ENCODE measurements around the gene GPR183.
A peak's percentile ranks its signal among the peaks of the same experiment; 100 is the strongest.

GPR183 gene

GRCh38 chr13:99258210-99258860 is 48.9 kb downstream of the GPR183 start, which contains the start of gene GPR18:
Gene GPR18 (minus strand): TSS chr13:99258379. CDS start chr13:99255872, 2,507 bp downstream.
- POLR2A ChIA-PET = no interaction called here
- Histone ChIP-seq H3K9me3 (ENCODE audit: control insufficient read depth, insufficient read depth, low read depth, low read length) (no peaks in the 10 kb centered on the region), H3K36me3 (ENCODE audit: control insufficient read depth in 2 of 2, insufficient read depth in 1 of 2, low read length in 2 of 2) (peaks cover 0 to 11% of the 10 kb centered on the region in 2 experiments; a peak in 1 of 3 replicates), H3K4me1 (ENCODE audit: control insufficient read depth, insufficient read depth, low read length) (no peaks in the 10 kb centered on the region), H3K4me3 (ENCODE audit: low read depth, low read length) (no peak within 1 kb of the TSS), H3K27ac (ENCODE audit: extremely low read depth, low read depth, low read length) (no peak within 1 kb of the TSS)
- CTCF ChIA-PET = interaction anchor here (0.6 to 1.4 kb wide), 3 partner anchors 12 to 82 kb away, joined by 3 to 6 read pairs (median 3); no protein-coding TSS in a partner anchor
- TF ChIP-seq ZNF843 (tag by site-specific recombination; IDR thresholded peaks at IDR 0.05) = no peak
- TF ChIP-seq SP7 (tag by site-specific recombination; IDR thresholded peaks at IDR 0.05) = 0 out of 2 replicates have a peak, but pooled peaks have one; percentile 33

GRCh38 chr13:99257291-99257690 is 49.9 kb downstream of the GPR183 start:
- Histone ChIP-seq H3K9me3 (ENCODE audit: control insufficient read depth, insufficient read depth, low read depth, low read length) (no peaks in the 10 kb centered on the region), H3K4me3 (ENCODE audit: low read depth, low read length) (no peak overlapping the region), H3K36me3 (ENCODE audit: control insufficient read depth in 2 of 2, insufficient read depth in 1 of 2, low read length in 2 of 2) (peaks cover 0 to 11% of the 10 kb centered on the region in 2 experiments; a peak in 1 of 3 replicates), H3K4me1 (ENCODE audit: control insufficient read depth, insufficient read depth, low read length) (no peaks in the 10 kb centered on the region), H3K27ac (ENCODE audit: extremely low read depth, low read depth, low read length) (no peak overlapping the region)
- no peak for TF ChIP-seq FEZF1 (tag by site-specific recombination; IDR thresholded peaks at IDR 0.05)
- no peak for TF ChIP-seq ZBTB1 (tag by site-specific recombination; IDR thresholded peaks at IDR 0.05)
- TF ChIP-seq, protein P1, sequence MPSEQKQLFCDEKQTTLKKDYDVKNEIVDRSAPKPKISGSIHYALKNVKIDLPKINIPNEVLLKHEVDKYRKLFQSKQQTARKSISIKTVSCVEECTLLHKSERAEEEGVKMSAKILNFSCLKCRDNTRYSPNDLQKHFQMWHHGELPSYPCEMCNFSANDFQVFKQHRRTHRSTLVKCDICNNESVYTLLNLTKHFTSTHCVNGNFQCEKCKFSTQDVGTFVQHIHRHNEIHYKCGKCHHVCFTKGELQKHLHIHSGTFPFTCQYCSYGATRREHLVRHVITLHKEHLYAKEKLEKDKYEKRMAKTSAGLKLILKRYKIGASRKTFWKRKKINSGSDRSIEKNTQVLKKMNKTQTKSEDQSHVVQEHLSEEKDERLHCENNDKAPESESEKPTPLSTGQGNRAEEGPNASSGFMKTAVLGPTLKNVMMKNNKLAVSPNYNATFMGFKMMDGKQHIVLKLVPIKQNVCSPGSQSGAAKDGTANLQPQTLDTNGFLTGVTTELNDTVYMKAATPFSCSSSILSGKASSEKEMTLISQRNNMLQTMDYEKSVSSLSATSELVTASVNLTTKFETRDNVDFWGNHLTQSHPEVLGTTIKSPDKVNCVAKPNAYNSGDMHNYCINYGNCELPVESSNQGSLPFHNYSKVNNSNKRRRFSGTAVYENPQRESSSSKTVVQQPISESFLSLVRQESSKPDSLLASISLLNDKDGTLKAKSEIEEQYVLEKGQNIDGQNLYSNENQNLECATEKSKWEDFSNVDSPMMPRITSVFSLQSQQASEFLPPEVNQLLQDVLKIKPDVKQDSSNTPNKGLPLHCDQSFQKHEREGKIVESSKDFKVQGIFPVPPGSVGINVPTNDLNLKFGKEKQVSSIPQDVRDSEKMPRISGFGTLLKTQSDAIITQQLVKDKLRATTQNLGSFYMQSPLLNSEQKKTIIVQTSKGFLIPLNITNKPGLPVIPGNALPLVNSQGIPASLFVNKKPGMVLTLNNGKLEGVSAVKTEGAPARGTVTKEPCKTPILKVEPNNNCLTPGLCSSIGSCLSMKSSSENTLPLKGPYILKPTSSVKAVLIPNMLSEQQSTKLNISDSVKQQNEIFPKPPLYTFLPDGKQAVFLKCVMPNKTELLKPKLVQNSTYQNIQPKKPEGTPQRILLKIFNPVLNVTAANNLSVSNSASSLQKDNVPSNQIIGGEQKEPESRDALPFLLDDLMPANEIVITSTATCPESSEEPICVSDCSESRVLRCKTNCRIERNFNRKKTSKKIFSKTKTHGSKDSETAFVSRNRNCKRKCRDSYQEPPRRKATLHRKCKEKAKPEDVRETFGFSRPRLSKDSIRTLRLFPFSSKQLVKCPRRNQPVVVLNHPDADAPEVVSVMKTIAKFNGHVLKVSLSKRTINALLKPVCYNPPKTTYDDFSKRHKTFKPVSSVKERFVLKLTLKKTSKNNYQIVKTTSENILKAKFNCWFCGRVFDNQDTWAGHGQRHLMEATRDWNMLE (tag by site-specific recombination; conservative IDR thresholded peaks at IDR 0.05; ENCODE audit: low read depth) = no peak
- no peak for TF ChIP-seq ZNF280D (tag by site-specific recombination; IDR thresholded peaks at IDR 0.05)
- POLR2A ChIA-PET = no interaction called here
- CTCF ChIA-PET = interaction anchor here (1.2 kb wide), 1 partner anchor 9 kb away, joined by 5 read pairs; no protein-coding TSS in a partner anchor

DNA sequence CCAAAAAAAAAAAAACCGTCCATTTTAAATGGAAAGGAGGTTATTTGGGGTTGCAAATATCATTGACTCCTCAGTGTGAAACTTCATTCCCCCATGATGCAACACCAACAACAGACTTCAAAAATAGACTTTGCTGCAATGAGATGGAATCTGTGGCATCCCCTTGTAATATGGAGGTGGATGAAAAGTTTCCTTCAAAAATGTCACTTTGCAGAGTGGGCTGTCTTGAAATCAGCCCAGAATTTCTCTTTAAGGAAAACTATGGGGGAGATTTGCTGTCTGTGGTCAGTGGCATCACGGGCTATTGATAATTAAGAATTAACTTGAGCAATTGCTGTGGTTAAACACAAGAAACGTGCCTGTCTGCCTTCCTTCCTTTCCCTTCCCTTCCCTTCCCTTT is 50.5 kb downstream of the GPR183 start:
- Histone ChIP-seq H3K4me1 (ENCODE audit: control insufficient read depth, insufficient read depth, low read length) (no peaks in the 10 kb centered on the region), H3K36me3 (ENCODE audit: control insufficient read depth in 2 of 2, insufficient read depth in 1 of 2, low read length in 2 of 2) (peaks cover 0 to 11% of the 10 kb centered on the region in 2 experiments; a peak in 1 of 3 replicates), H3K4me3 (ENCODE audit: low read depth, low read length) (no peak overlapping the region), H3K9me3 (ENCODE audit: control insufficient read depth, insufficient read depth, low read depth, low read length) (no peaks in the 10 kb centered on the region), H3K27ac (ENCODE audit: extremely low read depth, low read depth, low read length) (no peak overlapping the region)
- POLR2A ChIA-PET = no interaction called here
- TF ChIP-seq KLF16 (tag by site-specific recombination; IDR thresholded peaks at IDR 0.05) = no peak
- TF ChIP-seq ZNF394 (tag by site-specific recombination; IDR thresholded peaks at IDR 0.05; ENCODE audit: borderline replicate concordance) = no peak
- CTCF ChIA-PET = interaction anchor here (1.2 to 2.0 kb wide), 4 partner anchors 8 to 180 kb away, joined by 4 to 9 read pairs (median 5); no protein-coding TSS in a partner anchor
